Neural cell (in vitro differentiated cells): Measurements from ENCODE around the gene C5orf46. TPM values are rescaled to one million over a fixed set of nuclear protein-coding genes. Genes with fewer than 3 reads are reported as not detected.

Source experiments
- H2AFZ ChIP-seq: fragments of 200-600, 300-800 bp; sonication (generic), shearing (Covaris generic); 2 replicates; pipeline ENCODE4 v1.6.0; 2014; ENCODE audit warnings: low read depth, mild to moderate bottlenecking, antibody characterized with exemption, low read length, moderate library complexity
- H3F3A ChIP-seq: fragments of 200-600 bp; shearing (Covaris generic); 2 replicates; pipeline ENCODE4 v1.6.1; 2016; ENCODE audit warnings: mild to moderate bottlenecking, moderate library complexity, mixed read lengths, antibody characterized with exemption, low read length; ENCODE audit not compliant: insufficient read depth, poor library complexity, severe bottlenecking
- H3K27ac ChIP-seq: fragments of 200-600, 300-800 bp; sonication (generic), shearing (Covaris generic); 2 replicates; pipeline ENCODE4 v1.5.1; 2014; ENCODE audit warnings: mild to moderate bottlenecking, low read length, moderate library complexity
- H3K27me3 ChIP-seq: fragments of 300-800, 200-600 bp; sonication (generic), shearing (Covaris generic); 2 replicates; pipeline ENCODE4 v1.6.0; 2014; ENCODE audit warnings: mild to moderate bottlenecking, low read depth, low read length, moderate library complexity; ENCODE audit not compliant: insufficient read depth
- H3K36me3 ChIP-seq: fragments of 300-800, 200-600 bp; sonication (generic), shearing (Covaris generic); 2 replicates; pipeline ENCODE4 v1.5.1; 2014; ENCODE audit warnings: mild to moderate bottlenecking, antibody characterized with exemption, low read length, moderate library complexity; ENCODE audit not compliant: insufficient read depth
- H3K4me2 ChIP-seq: fragments of 300-800, 200-600 bp; sonication (generic), shearing (Covaris generic); 2 replicates; pipeline ENCODE4 v1.6.0; 2014; ENCODE audit warnings: mild to moderate bottlenecking, low read length
- H3K4me3 ChIP-seq: fragments of 300-800, 200-600 bp; sonication (generic), shearing (Covaris generic); 2 replicates; pipeline ENCODE4 v1.5.1; 2014; ENCODE audit warnings: mild to moderate bottlenecking, low read length, moderate library complexity
- H3K79me2 ChIP-seq: fragments of 200-600 bp; shearing (Covaris generic); replicated peaks from 2 replicates; pipeline ENCODE4 v1.6.0; 2014; ENCODE audit warnings: mild to moderate bottlenecking, low read length, moderate library complexity; ENCODE audit not compliant: insufficient read depth
- H3K9ac ChIP-seq: fragments of 300-800, 200-600 bp; sonication (generic), shearing (Covaris generic); 2 replicates; pipeline ENCODE4 v1.6.1; 2016; ENCODE audit warnings: mild to moderate bottlenecking, low read length, mixed read lengths
- H3K9me2 ChIP-seq: fragments of 200-600 bp; shearing (Covaris generic); 2 replicates; pipeline ENCODE4 v1.6.1; 2016; ENCODE audit warnings: mild to moderate bottlenecking, low read length, mixed read lengths; ENCODE audit not compliant: insufficient read depth
- H3K9me3 ChIP-seq: fragments of 200-600, 300-800 bp; sonication (generic), shearing (Covaris generic); 2 replicates; pipeline ENCODE4 v1.6.1; 2016; ENCODE audit warnings: mild to moderate bottlenecking, mixed run types, low read length, moderate library complexity, mixed read lengths
- H4K20me1 ChIP-seq: fragments of 200-600 bp; shearing (Covaris generic); 2 replicates; pipeline ENCODE4 v1.6.1; 2016; ENCODE audit warnings: mild to moderate bottlenecking, mixed run types; ENCODE audit not compliant: insufficient read depth
- EP300 ChIP-seq: fragments of 450-650 bp; conservative IDR thresholded peaks from 2 replicates; pipeline ENCODE4 v1.6.1; 2014; ENCODE audit warnings: antibody characterized with exemption, mild to moderate bottlenecking, moderate library complexity; ENCODE audit not compliant: poor library complexity, severe bottlenecking
- EZH2 ChIP-seq: fragments of 200-600, 300-800 bp; shearing (Covaris generic), sonication (generic); IDR thresholded peaks from 2 replicates; pipeline ENCODE4 v1.6.1; 2014; ENCODE audit warnings: antibody characterized with exemption, low read length, borderline replicate concordance, mild to moderate bottlenecking; ENCODE audit not compliant: insufficient read depth, poor library complexity, severe bottlenecking
- MXI1 ChIP-seq: fragments of 450-650 bp; conservative IDR thresholded peaks from 2 replicates; pipeline ENCODE4 v1.6.1; 2014; ENCODE audit warnings: antibody characterized with exemption, mild to moderate bottlenecking; ENCODE audit not compliant: poor library complexity, severe bottlenecking
- POLR2AphosphoS5 ChIP-seq: IDR thresholded peaks from 2 replicates; pipeline ENCODE4 v1.6.1; 2012
- RAD21 ChIP-seq: fragments of 450-650 bp; conservative IDR thresholded peaks from 2 replicates; pipeline ENCODE4 v1.6.1; 2014; ENCODE audit warnings: antibody characterized with exemption, mild to moderate bottlenecking, moderate library complexity
- REST ChIP-seq: IDR thresholded peaks from 2 replicates; pipeline ENCODE4 v1.6.1; 2012; ENCODE audit warnings: borderline replicate concordance
- SMC3 ChIP-seq: fragments of 450-650 bp; conservative IDR thresholded peaks from 2 replicates; pipeline ENCODE4 v1.6.1; 2014; ENCODE audit warnings: antibody characterized with exemption, mild to moderate bottlenecking, moderate library complexity; ENCODE audit not compliant: poor library complexity
- TAF1 ChIP-seq: IDR thresholded peaks from 2 replicates; pipeline ENCODE4 v1.6.1; 2012; ENCODE audit warnings: low read depth
- polyA plus RNA-seq: library from polyadenylated mRNA; depleted of rRNA; stranded (reverse); fragments of >200 nt; gene quantifications from 2 replicates; pipeline ENCODE4 v1.2.3, GENCODE V29; 2014
- TF ChIP-seq, protein P1 (sequence below): fragments of 450-650 bp; IDR thresholded peaks from 2 replicates; pipeline ENCODE4 v1.5.1; 2014; ENCODE audit warnings: antibody characterized with exemption, mild to moderate bottlenecking, moderate library complexity; ENCODE audit not compliant: poor library complexity, severe bottlenecking

C5orf46 gene
- polyA plus RNA-seq, 1 donor from 2014 or later, result not detected

- Histone ChIP-seq H3F3A (no peaks in the 10 kb centered on the region), H3K9ac (no peak overlapping the region), H2AFZ (no peak overlapping the region), H3K27ac (no peak overlapping the region), H3K36me3 (no peaks in the 10 kb centered on the region), H4K20me1 (no peaks in the 10 kb centered on the region), H3K9me2 (no peaks in the 10 kb centered on the region), H3K4me3 (no peak overlapping the region), H3K79me2 (no peaks in the 10 kb centered on the region), H3K9me3 (no peaks in the 10 kb centered on the region), H3K4me2 (no peak overlapping the region), H3K27me3 (no peaks in the 10 kb centered on the region)
- no peak for TF ChIP-seq RAD21
- no peak for TF ChIP-seq POLR2AphosphoS5
- TF ChIP-seq SMC3, result no peak
- TF ChIP-seq TAF1, result no peak
- TF ChIP-seq MXI1, result no peak
- no peak for TF ChIP-seq EZH2
- no peak for TF ChIP-seq REST
- TF ChIP-seq EP300, result no peak
- TF ChIP-seq, protein P1, sequence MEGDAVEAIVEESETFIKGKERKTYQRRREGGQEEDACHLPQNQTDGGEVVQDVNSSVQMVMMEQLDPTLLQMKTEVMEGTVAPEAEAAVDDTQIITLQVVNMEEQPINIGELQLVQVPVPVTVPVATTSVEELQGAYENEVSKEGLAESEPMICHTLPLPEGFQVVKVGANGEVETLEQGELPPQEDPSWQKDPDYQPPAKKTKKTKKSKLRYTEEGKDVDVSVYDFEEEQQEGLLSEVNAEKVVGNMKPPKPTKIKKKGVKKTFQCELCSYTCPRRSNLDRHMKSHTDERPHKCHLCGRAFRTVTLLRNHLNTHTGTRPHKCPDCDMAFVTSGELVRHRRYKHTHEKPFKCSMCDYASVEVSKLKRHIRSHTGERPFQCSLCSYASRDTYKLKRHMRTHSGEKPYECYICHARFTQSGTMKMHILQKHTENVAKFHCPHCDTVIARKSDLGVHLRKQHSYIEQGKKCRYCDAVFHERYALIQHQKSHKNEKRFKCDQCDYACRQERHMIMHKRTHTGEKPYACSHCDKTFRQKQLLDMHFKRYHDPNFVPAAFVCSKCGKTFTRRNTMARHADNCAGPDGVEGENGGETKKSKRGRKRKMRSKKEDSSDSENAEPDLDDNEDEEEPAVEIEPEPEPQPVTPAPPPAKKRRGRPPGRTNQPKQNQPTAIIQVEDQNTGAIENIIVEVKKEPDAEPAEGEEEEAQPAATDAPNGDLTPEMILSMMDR, result no peak
Measured at GRCh38 chr5:147902609-147903115, 3.7 kb downstream of the C5orf46 start.

GRCh38 chr5:147901599-147902039 lies 4.7 kb downstream of the C5orf46 start:
- H3K9me3 ChIP-seq, result no peaks in the 10 kb centered on the region
- no peak overlapping the region for H3K27ac ChIP-seq
- no peak overlapping the region for H3K9ac ChIP-seq
- H4K20me1 ChIP-seq, result no peaks in the 10 kb centered on the region
- H3K4me3 ChIP-seq, result no peak overlapping the region
- H3K79me2 ChIP-seq, result no peaks in the 10 kb centered on the region
- H3K4me2 ChIP-seq, result no peak overlapping the region
- H3F3A ChIP-seq, result no peaks in the 10 kb centered on the region
- no peaks in the 10 kb centered on the region for H3K27me3 ChIP-seq
- H3K9me2 ChIP-seq, result no peaks in the 10 kb centered on the region
- H2AFZ ChIP-seq, result no peak overlapping the region
- TF ChIP-seq POLR2AphosphoS5 (no peak), TAF1 (no peak), RAD21 (no peak), SMC3 (no peak), REST (no peak), EZH2 (no peak), MXI1 (no peak), EP300 (no peak)
- TF ChIP-seq, protein P1, result no peak
- no peaks in the 10 kb centered on the region for H3K36me3 ChIP-seq
